H1 (cell line): ENCODE measurements around the gene PEX16. TPM values are rescaled to one million over a fixed set of nuclear protein-coding genes. Genes with fewer than 3 reads are reported as not detected.

ENCODE experiments used
- CTCF ChIA-PET: fragments of 300-600 bp; sonication (Branson Sonifier 250); formaldehyde crosslinking; loops from one replicate; lab custom pipeline; 2021; ENCODE audit not compliant: partially characterized antibody; lab: Charles Lee
- POLR2A ChIA-PET: fragments of 300-600 bp; sonication (Branson Sonifier 250); formaldehyde crosslinking; loops from one replicate; lab custom pipeline; 2021; ENCODE audit warnings: inconsistent platforms; ENCODE audit not compliant: partially characterized antibody; lab: Charles Lee
- DNase-seq, 2 experiments: peaks; one replicate each; pipeline versions ENCODE4 v3.0.0 to v3.0.0-alpha.2; 2010 to 2022; ENCODE audit warnings: low spot score in 2 of 2, low read depth in 1 of 2, mixed read lengths in 1 of 2
- FAIRE-seq: peaks from 2 replicates; lab custom pipeline; 2011; peaks lifted over from hg19 to GRCh38; lab: Jason Lieb, UNC
- H2AFZ ChIP-seq: 2 replicates; pipeline ENCODE4 v1.8.1; 2012; ENCODE audit warnings: low read length, inconsistent platforms
- H2AK5ac ChIP-seq: 2 replicates; pipeline ENCODE4 v1.6.1; 2013; ENCODE audit warnings: low read depth, low read length
- H2BK120ac ChIP-seq: replicated peaks from 2 replicates; pipeline ENCODE3; 2013; ENCODE audit warnings: low read depth, low read length, inconsistent platforms
- H2BK12ac ChIP-seq: 2 replicates; pipeline ENCODE4 v1.6.1; 2013; ENCODE audit warnings: low read depth, low read length
- H2BK15ac ChIP-seq: 2 replicates; pipeline ENCODE4 v1.6.1; 2013; ENCODE audit warnings: low read length
- H2BK20ac ChIP-seq: 2 replicates; pipeline ENCODE4 v1.6.1; 2013; ENCODE audit warnings: low read length
- H2BK5ac ChIP-seq: 2 replicates; pipeline ENCODE4 v1.6.1; 2013; ENCODE audit warnings: low read depth, low read length
- H3K14ac ChIP-seq: 2 replicates; pipeline ENCODE4 v1.6.1; 2013; ENCODE audit warnings: inconsistent platforms; ENCODE audit not compliant: insufficient read length
- H3K18ac ChIP-seq: 2 replicates; pipeline ENCODE4 v1.6.1; 2013; ENCODE audit warnings: low read length; ENCODE audit errors: extremely low read depth
- H3K23ac ChIP-seq: 2 replicates; pipeline ENCODE4 v1.6.1; 2013; ENCODE audit warnings: inconsistent platforms; ENCODE audit not compliant: insufficient read length
- H3K23me2 ChIP-seq: 2 replicates; pipeline ENCODE4 v1.6.1; 2013; ENCODE audit warnings: low read depth, low read length
- H3K27ac ChIP-seq: 2 replicates; pipeline ENCODE4 v1.6.1; 2011; ENCODE audit warnings: low read depth, low read length, inconsistent platforms
- H3K27me3 ChIP-seq, 4 experiments: replicated peaks in 1 of 4; 1 replicate in 1 of 4; 2 replicates in 3 of 4; pipeline versions ENCODE4 v1.6.1 to v1.8.1; 2011 to 2013; ENCODE audit warnings: low read length in 3 of 4, mild to moderate bottlenecking in 3 of 4, inconsistent platforms in 2 of 4, mixed read lengths in 2 of 4, moderate library complexity in 1 of 4; ENCODE audit not compliant: control insufficient read depth in 3 of 4, insufficient read depth in 3 of 4; ENCODE audit errors: extremely low read depth in 1 of 4
- H3K36me3 ChIP-seq, 4 experiments: 2 replicates each; pipeline versions ENCODE4 v1.6.1 to v1.8.1; 2011 to 2013; ENCODE audit warnings: mild to moderate bottlenecking in 4 of 4, low read length in 3 of 4, moderate library complexity in 2 of 4, control low read depth in 1 of 4, inconsistent platforms in 1 of 4; ENCODE audit not compliant: insufficient read depth in 4 of 4, control insufficient read depth in 2 of 4
- H3K4ac ChIP-seq: replicated peaks from 2 replicates; pipeline ENCODE3; 2013; ENCODE audit warnings: low read length, low read depth, mixed read lengths, inconsistent platforms; ENCODE audit not compliant: insufficient read length
- H3K4me1 ChIP-seq, 4 experiments: replicated peaks in 1 of 4; 1 replicate in 1 of 4; 2 replicates in 3 of 4; pipeline versions ENCODE4 v1.6.1 to v1.8.1; 2011 to 2013; ENCODE audit warnings: low read length in 3 of 4, inconsistent platforms in 2 of 4, mixed read lengths in 1 of 4; ENCODE audit not compliant: insufficient read depth in 4 of 4, control insufficient read depth in 3 of 4
- H3K4me2 ChIP-seq, 2 experiments: 2 replicates each; pipeline versions ENCODE4 v1.6.1 to v1.8.1; 2011 to 2013; ENCODE audit warnings: low read depth in 2 of 2, low read length in 2 of 2, control low read depth in 1 of 2, inconsistent platforms in 1 of 2, mild to moderate bottlenecking in 1 of 2; ENCODE audit not compliant: insufficient read depth in 1 of 2
- H3K4me3 ChIP-seq, 4 experiments: fragments of 200-600, 300-600 bp in 1 of 4; sonication (generic), shearing (Covaris generic), sonication (Bioruptor Twin) in 1 of 4; 2 replicates each; pipeline versions ENCODE4 v1.5.1 to v1.8.1; 2011 to 2016; ENCODE audit warnings: low read length in 4 of 4, low read depth in 3 of 4, control low read depth in 2 of 4, inconsistent platforms in 2 of 4, mild to moderate bottlenecking in 2 of 4, mixed read lengths in 1 of 4, moderate library complexity in 1 of 4; ENCODE audit not compliant: insufficient read depth in 2 of 4; ENCODE audit errors: extremely low read depth in 1 of 4
- H3K56ac ChIP-seq: replicated peaks from 2 replicates; pipeline ENCODE3; 2013; ENCODE audit warnings: low read depth, mild to moderate bottlenecking, mixed read lengths, low read length, inconsistent platforms; ENCODE audit not compliant: insufficient read length
- H3K79me1 ChIP-seq: 2 replicates; pipeline ENCODE4 v1.6.1; 2013; ENCODE audit warnings: low read depth, low read length, control low read depth
- H3K79me2 ChIP-seq, 2 experiments: 2 replicates each; pipeline versions ENCODE4 v1.6.1 to v1.8.1; 2012 to 2013; ENCODE audit warnings: low read length in 2 of 2, mild to moderate bottlenecking in 2 of 2, inconsistent platforms in 1 of 2; ENCODE audit not compliant: insufficient read depth in 2 of 2, control insufficient read depth in 1 of 2
- H3K9ac ChIP-seq, 4 experiments: replicated peaks in 1 of 4; 1 replicate in 1 of 4; 2 replicates in 3 of 4; pipeline versions ENCODE4 v1.6.1 to v1.8.1; 2011 to 2013; ENCODE audit warnings: low read depth in 3 of 4, low read length in 3 of 4, control low read depth in 2 of 4, mild to moderate bottlenecking in 2 of 4, moderate library complexity in 2 of 4, inconsistent platforms in 1 of 4; ENCODE audit errors: extremely low read depth in 1 of 4
- H3K9me3 ChIP-seq, 2 experiments: 2 replicates each; pipeline versions ENCODE4 v1.6.1 to v1.8.1; 2012 to 2013; ENCODE audit warnings: mild to moderate bottlenecking in 2 of 2, moderate library complexity in 2 of 2, control low read depth in 1 of 2, inconsistent platforms in 1 of 2, low read depth in 1 of 2, low read length in 1 of 2, mixed read lengths in 1 of 2; ENCODE audit not compliant: insufficient read depth in 2 of 2
- H4K20me1 ChIP-seq, 2 experiments: replicated peaks in 1 of 2; 2 replicates each; pipeline versions ENCODE3 to v1.8.1; 2011 to 2013; ENCODE audit warnings: inconsistent platforms in 2 of 2, low read length in 2 of 2, mild to moderate bottlenecking in 1 of 2; ENCODE audit not compliant: insufficient read depth in 2 of 2, control insufficient read depth in 1 of 2
- H4K5ac ChIP-seq: 2 replicates; pipeline ENCODE4 v1.6.1; 2013; ENCODE audit warnings: low read length, low read depth, mixed read lengths, inconsistent platforms; ENCODE audit not compliant: insufficient read length
- H4K8ac ChIP-seq: 2 replicates; pipeline ENCODE4 v1.8.0; 2013; ENCODE audit warnings: mild to moderate bottlenecking, moderate library complexity, low read length, inconsistent platforms; ENCODE audit not compliant: insufficient read depth; ENCODE audit errors: extremely low read depth
- H4K91ac ChIP-seq: replicated peaks from 2 replicates; pipeline ENCODE3; 2013; ENCODE audit warnings: low read length, mixed read lengths, inconsistent platforms; ENCODE audit not compliant: insufficient read length
- CHD2 ChIP-seq: IDR thresholded peaks from 2 replicates; pipeline ENCODE4 v1.6.1; 2012; ENCODE audit warnings: low read length, improper control_type of control experiment
- CTBP2 ChIP-seq: IDR thresholded peaks from 2 replicates; pipeline ENCODE4 v1.7.0; 2011; ENCODE audit warnings: borderline replicate concordance, mild to moderate bottlenecking, moderate library complexity, mixed read lengths, low read length; ENCODE audit not compliant: insufficient read depth, insufficient read length
- PHF8 ChIP-seq: fragments of 200-600 bp; sonication (generic); conservative IDR thresholded peaks from 2 replicates; pipeline ENCODE4 v1.7.1; 2012; ENCODE audit warnings: low read depth, mild to moderate bottlenecking, inconsistent platforms, low read length, moderate library complexity
- POLR2AphosphoS5 ChIP-seq: IDR thresholded peaks from 2 replicates; pipeline ENCODE4 v1.6.1; 2011; ENCODE audit warnings: low read depth, low read length
- TAF1 ChIP-seq: IDR thresholded peaks from 2 replicates; pipeline ENCODE4 v1.6.1; 2011; ENCODE audit warnings: mild to moderate bottlenecking, low read depth, low read length
- TAF7 ChIP-seq: optimal IDR thresholded peaks from 2 replicates; pipeline ENCODE3; 2011; ENCODE audit warnings: low read depth, mild to moderate bottlenecking, inconsistent platforms, low read length, moderate library complexity, borderline replicate concordance
- WGBS, 2 experiments: shearing (Covaris generic) in 1 of 2; methylation state at CpG; one replicate each; pipeline versions ENCODE4 v1.1.6 to v1.1.7; 2013 to 2015; ENCODE audit warnings: low lambda C conversion rate in 2 of 2, mixed read lengths in 2 of 2, inconsistent platforms in 1 of 2, low coverage in 1 of 2, missing lambda C conversion rate in 1 of 2; ENCODE audit not compliant: insufficient replicate concordance in 2 of 2, insufficient coverage in 1 of 2, insufficient read length in 1 of 2; ENCODE audit errors: extremely low coverage in 1 of 2, missing lambda C conversion rate in 1 of 2; 5-methylcytosine and 5-hydroxymethylcytosine counted together
- polyA plus RNA-seq, 7 experiments: library from polyadenylated mRNA; depleted of rRNA in 3 of 7; stranded (reverse) in 5 of 7; unstranded in 2 of 7; fragments of >200 nt in 5 of 7; fragments of 200-250 nt in 2 of 7; gene quantifications; 1 replicate in 5 of 7; 2 replicates in 1 of 7; 4 replicates in 1 of 7; pipeline versions ENCODE4 v1.2.1 to v1.2.3, GENCODE V29; 2011 to 2013; ENCODE audit warnings: missing spikeins in 2 of 7, mixed read lengths in 2 of 7
- total RNA-seq: library from RNA; stranded (reverse); fragmentation: NEBNext Ultra II Directional; extraction: Animal tissue kit (Norgen Biotek cat#: 25700); gene quantifications from 2 replicates; pipeline ENCODE4 v1.2.1, GENCODE V29; 2021
- TF ChIP-seq, protein P1 (sequence below): IDR thresholded peaks from 2 replicates; pipeline ENCODE4 v1.6.1; 2012; ENCODE audit warnings: inconsistent platforms

The PEX16 gene
- total and polyA plus RNA-seq, 2 of the 8 experiments (the other 6 are each of a cell fraction or from before 2014, with no cell fraction given), result 29.2 to 36.0 TPM

DNA sequence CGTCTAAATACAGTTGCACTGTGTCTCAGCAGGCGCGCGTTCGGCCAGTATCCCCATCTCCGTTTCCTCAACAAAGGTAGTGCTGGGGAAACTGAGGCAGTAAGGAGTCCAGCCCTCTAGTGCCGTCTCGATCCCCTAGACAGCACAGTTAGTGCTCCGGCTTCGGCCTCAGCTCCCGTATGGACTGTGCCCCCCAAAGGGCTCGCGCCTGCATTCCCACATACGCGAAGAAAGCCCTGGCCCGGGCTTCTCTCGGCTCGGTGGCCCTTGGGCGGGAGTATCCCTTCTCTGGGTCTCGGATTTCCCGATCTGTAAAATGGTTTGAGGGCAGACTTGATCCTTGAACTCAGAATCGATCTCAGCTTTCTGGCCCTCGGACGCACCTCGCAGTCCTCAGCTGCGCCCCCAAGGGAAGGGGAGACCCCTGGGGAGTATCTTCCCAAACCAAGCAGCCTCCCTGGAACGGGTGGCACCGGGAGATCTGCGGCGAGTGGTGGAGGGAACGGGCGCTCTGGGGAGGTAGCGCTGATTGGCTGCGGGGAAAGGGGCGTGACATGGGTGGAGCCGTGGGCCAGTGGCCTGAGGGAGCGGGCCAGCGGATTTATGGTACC, 759 bp upstream of the PEX16 start:
- ChIA-PET POLR2A (interaction anchor here (0.7 to 5.4 kb wide), 11 partner anchors 10 to 202 kb away, joined by 3 to 36 read pairs (median 4); partner anchors contain the start of genes FREY1 and PHF21A), CTCF (interaction anchor here (1.3 to 4.7 kb wide), 6 partner anchors 19 to 320 kb away, joined by 3 to 33 read pairs (median 4); no protein-coding TSS in a partner anchor)
- Histone ChIP-seq H2AFZ (0 out of 2 replicates have a peak overlapping the region, but pooled peaks have one; percentile 18), H3K56ac (no peak overlapping the region), H4K91ac (peak overlapping the region; percentile 83), H3K36me3 (peaks cover 3 to 21% (median 14%) of the 10 kb centered on the region in 4 experiments; a peak in 7 of 8 replicates), H2BK5ac (peak overlapping the region; percentile 81; the same call in 1 of the 2 replicates), H3K79me2 (peaks cover 0 to 8% of the 10 kb centered on the region in 2 experiments; a peak in 1 of 4 replicates), H4K8ac (0 out of 2 replicates have a peak overlapping the region, but pooled peaks have one; percentile 52), H3K9me3 (no peaks in the 10 kb centered on the region)
- FAIRE-seq, result no peak
- TF ChIP-seq TAF7 (peak; percentile 1), CTBP2 (no peak), CHD2 (no peak), PHF8 (0 out of 2 replicates have a peak, but pooled peaks have one; percentile 48), TAF1 (0 out of 2 replicates have a peak, but pooled peaks have one; percentile 4), POLR2AphosphoS5 (peak; percentile 12; the same call in 1 of the 2 replicates)
- TF ChIP-seq, protein P1, sequence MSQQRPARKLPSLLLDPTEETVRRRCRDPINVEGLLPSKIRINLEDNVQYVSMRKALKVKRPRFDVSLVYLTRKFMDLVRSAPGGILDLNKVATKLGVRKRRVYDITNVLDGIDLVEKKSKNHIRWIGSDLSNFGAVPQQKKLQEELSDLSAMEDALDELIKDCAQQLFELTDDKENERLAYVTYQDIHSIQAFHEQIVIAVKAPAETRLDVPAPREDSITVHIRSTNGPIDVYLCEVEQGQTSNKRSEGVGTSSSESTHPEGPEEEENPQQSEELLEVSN, result peak; percentile 19; the same call in 1 of the 2 replicates
- TF ChIP-seq, all 59 proteins: peak for 5
- peaks cover 12 to 29% (median 20%) of the 10 kb centered on the region in 4 experiments for H3K4me1 ChIP-seq
- 3% methylated on average over 34 of the region's 38 CpGs; no CpG with 5 or more reads in 1 of the 2 experiments for WGBS, 2 experiments
- H3K27me3 ChIP-seq, result peaks cover 0 to 9% (median 0%) of the 10 kb centered on the region in 4 experiments; a peak in 3 of 7 replicates
- peak in 1 of 2 experiments; percentile 86 for DNase-seq
- H2BK15ac ChIP-seq, result no peak overlapping the region
- peak overlapping the region; percentile 43; the same call in 1 of the 2 replicates for H3K27ac ChIP-seq
- H3K9ac ChIP-seq, result peak overlapping the region; percentile 9 to 77 (median 40); a peak in 6 of 7 replicates
- no peak overlapping the region for H3K14ac ChIP-seq
- H4K5ac ChIP-seq, result peak overlapping the region; percentile 86
- H3K23ac ChIP-seq, result no peak overlapping the region
- H3K18ac ChIP-seq, result peak overlapping the region; percentile 87
- peak overlapping the region; percentile 97 for H3K4ac ChIP-seq
- peaks cover 10% of the 10 kb centered on the region for H3K79me1 ChIP-seq
- H3K4me2 ChIP-seq, result peak overlapping the region; percentile 91 to 97
- no peak overlapping the region for H2BK20ac ChIP-seq
- no peak overlapping the region for H2AK5ac ChIP-seq
- H2BK120ac ChIP-seq, result no peak overlapping the region
- H4K20me1 ChIP-seq, result peaks cover 4 to 20% of the 10 kb centered on the region in 2 experiments
- H3K4me3 ChIP-seq, result peak overlapping the region; percentile 84 to 90 (median 88)
- peaks cover 21% of the 10 kb centered on the region for H3K23me2 ChIP-seq
- no peak overlapping the region for H2BK12ac ChIP-seq
